Stimulated activated naive CD8-positive, alpha-beta T cell treated with anti-CD3 and anti-CD28 coated beads, Interleukin-15, amount 100 ng/mL, for 72 hours (primary cell): ENCODE results near the gene RANBP1.

ENCODE experiments used
- ATAC-seq: fragments of 150-1000 bp; cut with Tn5 transposase; 2 replicates; pipeline ENCODE4 v1.10.0; 2021; ENCODE audit warnings: mild to moderate bottlenecking, moderate library complexity
- DNase-seq, 2 donors: peaks; one replicate each; pipeline ENCODE4 v3.0.0; 2021 to 2022
- H3K27ac Mint-ChIP-seq, 2 donors: one replicate each; pipeline ENCODE4 v1.8.0; 2022; ENCODE audit warnings: mild to moderate bottlenecking in 2 of 2, mixed read lengths in 2 of 2, moderate library complexity in 2 of 2
- H3K27me3 Mint-ChIP-seq: one replicate; pipeline ENCODE4 v1.8.0; 2022; ENCODE audit warnings: mixed read lengths
- H3K4me1 Mint-ChIP-seq: one replicate; pipeline ENCODE4 v1.8.0; 2022; ENCODE audit warnings: mild to moderate bottlenecking, mixed read lengths
- H3K4me3 Mint-ChIP-seq, 2 donors: one replicate each; pipeline ENCODE4 v1.8.0; 2022; ENCODE audit warnings: mild to moderate bottlenecking in 2 of 2, mixed read lengths in 2 of 2, moderate library complexity in 1 of 2
- H3K9me3 Mint-ChIP-seq, 2 donors: one replicate each; pipeline ENCODE4 v1.8.0; 2022; ENCODE audit warnings: mixed read lengths in 2 of 2

Gene RANBP1

GRCh38 chr22:20125201-20126174 lies 9.6 kb downstream of the RANBP1 start:
- ATAC-seq (no peak), DNase-seq (no peak)
- H3K4me3 Mint-ChIP-seq, result no peak overlapping the region
- no peaks in the 10 kb centered on the region for H3K9me3 Mint-ChIP-seq
- H3K4me1 Mint-ChIP-seq, result peaks cover 71% of the 10 kb centered on the region
- H3K27ac Mint-ChIP-seq, result peak overlapping the region in 1 of 2 donors; percentile 76
- H3K27me3 Mint-ChIP-seq, result no peaks in the 10 kb centered on the region

GRCh38 chr22:20126284-20127029 lies 10.6 kb downstream of the RANBP1 start:
- Mint-ChIP-seq H3K27ac (peak overlapping the region in 1 of 2 donors; percentile 48), H3K4me3 (no peak overlapping the region), H3K27me3 (no peaks in the 10 kb centered on the region), H3K9me3 (no peaks in the 10 kb centered on the region), H3K4me1 (peaks cover 66% of the 10 kb centered on the region)
- DNase-seq (no peak), ATAC-seq (no peak)

GRCh38 chr22:20127318-20127868 lies 11.5 kb downstream of the RANBP1 start:
- Mint-ChIP-seq H3K4me1 (peaks cover 58% of the 10 kb centered on the region), H3K4me3 (no peak overlapping the region), H3K9me3 (no peaks in the 10 kb centered on the region), H3K27ac (no peak overlapping the region), H3K27me3 (no peaks in the 10 kb centered on the region)
- DNase-seq, result no peak
- ATAC-seq, result no peak

GRCh38 chr22:20127869-20128618 lies 12.1 kb downstream of the RANBP1 start:
- no peaks in the 10 kb centered on the region for H3K27me3 Mint-ChIP-seq
- H3K4me1 Mint-ChIP-seq, result peaks cover 58% of the 10 kb centered on the region
- H3K4me3 Mint-ChIP-seq, result no peak overlapping the region
- DNase-seq (no peak), ATAC-seq (no peak)
- H3K27ac Mint-ChIP-seq, result no peak overlapping the region
- H3K9me3 Mint-ChIP-seq, result no peaks in the 10 kb centered on the region

- ATAC-seq, result no peak
- H3K27ac Mint-ChIP-seq, result no peak overlapping the region
Measured at GRCh38 chr22:20128619-20128901, 12.7 kb downstream of the RANBP1 start.

GRCh38 chr22:20128902-20129746 lies 13.2 kb downstream of the RANBP1 start:
- Mint-ChIP-seq H3K4me3 (peak overlapping the region in 1 of 2 donors; percentile 34), H3K27ac (peak overlapping the region in 1 of 2 donors; percentile 65), H3K27me3 (no peaks in the 10 kb centered on the region), H3K4me1 (peaks cover 58% of the 10 kb centered on the region), H3K9me3 (no peaks in the 10 kb centered on the region)
- DNase-seq (peak; percentile 42 to 60), ATAC-seq (peak; percentile 58)

More at GRCh38 chr22:20128619-20128901, 12.7 kb downstream of the RANBP1 start:
- H3K4me1 Mint-ChIP-seq, result peaks cover 58% of the 10 kb centered on the region
- no peaks in the 10 kb centered on the region for H3K27me3 Mint-ChIP-seq
- no peak for DNase-seq
- H3K4me3 Mint-ChIP-seq, result no peak overlapping the region
- H3K9me3 Mint-ChIP-seq, result no peaks in the 10 kb centered on the region

GRCh38 chr22:20129747-20130014 lies 13.8 kb downstream of the RANBP1 start:
- no peak for DNase-seq
- Mint-ChIP-seq H3K27me3 (no peaks in the 10 kb centered on the region), H3K9me3 (no peaks in the 10 kb centered on the region), H3K27ac (no peak overlapping the region), H3K4me3 (no peak overlapping the region), H3K4me1 (peaks cover 62% of the 10 kb centered on the region)
- no peak for ATAC-seq

GRCh38 chr22:20130319-20130718 lies 14.4 kb downstream of the RANBP1 start:
- DNase-seq (no peak), ATAC-seq (no peak)
- no peaks in the 10 kb centered on the region for H3K27me3 Mint-ChIP-seq
- no peak overlapping the region for H3K27ac Mint-ChIP-seq
- H3K4me1 Mint-ChIP-seq, result peaks cover 69% of the 10 kb centered on the region
- H3K9me3 Mint-ChIP-seq, result no peaks in the 10 kb centered on the region
- peak overlapping the region; percentile 64 to 73 for H3K4me3 Mint-ChIP-seq

GRCh38 chr22:20130731-20131596 lies 15.1 kb downstream of the RANBP1 start:
- ATAC-seq (peak; percentile 60), DNase-seq (peak; percentile 54 to 59)
- peaks cover 72% of the 10 kb centered on the region for H3K4me1 Mint-ChIP-seq
- H3K27me3 Mint-ChIP-seq, result no peaks in the 10 kb centered on the region
- H3K27ac Mint-ChIP-seq, result peak overlapping the region in 1 of 2 donors; percentile 48
- peak overlapping the region; percentile 64 to 73 for H3K4me3 Mint-ChIP-seq
- no peaks in the 10 kb centered on the region for H3K9me3 Mint-ChIP-seq

- DNase-seq (no peak), ATAC-seq (peak; percentile 56)
- H3K4me3 Mint-ChIP-seq, result peak within 1 kb of the TSS; percentile 66 to 83
- H3K4me1 Mint-ChIP-seq, result peaks cover 78% of the 10 kb centered on the region
- H3K9me3 Mint-ChIP-seq, result no peaks in the 10 kb centered on the region
- peak within 1 kb of the TSS in 1 of 2 donors; percentile 48 for H3K27ac Mint-ChIP-seq
- no peaks in the 10 kb centered on the region for H3K27me3 Mint-ChIP-seq
Measured at GRCh38 chr22:20131597-20131858, 15.6 kb downstream of the RANBP1 start, which contains the start of gene ZDHHC8. Gene ZDHHC8, plus strand, starts transcription at chr22:20131804. Its CDS starts 144 bp downstream, at chr22:20131948.

- H3K27ac Mint-ChIP-seq, result peak overlapping the region in 1 of 2 donors; percentile 27
- peak overlapping the region; percentile 66 to 83 for H3K4me3 Mint-ChIP-seq
- no peaks in the 10 kb centered on the region for H3K9me3 Mint-ChIP-seq
- peaks cover 83% of the 10 kb centered on the region for H3K4me1 Mint-ChIP-seq
- peak in 1 of 2 donors; percentile 23 for DNase-seq
- no peaks in the 10 kb centered on the region for H3K27me3 Mint-ChIP-seq
- ATAC-seq, result peak; percentile 18
Measured at GRCh38 chr22:20131859-20132685, 16.2 kb downstream of the RANBP1 start.

- peaks cover 84% of the 10 kb centered on the region for H3K4me1 Mint-ChIP-seq
- ATAC-seq, result no peak
- peak overlapping the region in 1 of 2 donors; percentile 76 for H3K27ac Mint-ChIP-seq
- H3K4me3 Mint-ChIP-seq, result peak overlapping the region; percentile 66 to 83
- no peaks in the 10 kb centered on the region for H3K9me3 Mint-ChIP-seq
- no peak for DNase-seq
- no peaks in the 10 kb centered on the region for H3K27me3 Mint-ChIP-seq
Measured at GRCh38 chr22:20132686-20133246, 16.9 kb downstream of the RANBP1 start.

GRCh38 chr22:20133930-20134549 lies 18.1 kb downstream of the RANBP1 start:
- no peak for DNase-seq
- Mint-ChIP-seq H3K27ac (peak overlapping the region in 1 of 2 donors; percentile 19), H3K9me3 (no peaks in the 10 kb centered on the region), H3K4me1 (peaks cover 79% of the 10 kb centered on the region), H3K27me3 (no peaks in the 10 kb centered on the region), H3K4me3 (peak overlapping the region in 1 of 2 donors; percentile 72)
- no peak for ATAC-seq
